K562 (cell line): ENCODE measurements around the gene ARL8A.

Experiments used
- ARID3B ChIP-seq: fragments of 250-450 bp; sonication (Bioruptor Pico); IDR thresholded peaks from 2 replicates; pipeline ENCODE4 v1.4.0; 2020; ENCODE audit warnings: borderline replicate concordance
- NFXL1 ChIP-seq: fragments of 450-650 bp; formaldehyde crosslinking; IDR thresholded peaks from 2 replicates; pipeline ENCODE4 v1.4.0; 2021; ENCODE audit warnings: mild to moderate bottlenecking
- POLR2AphosphoS5 ChIP-seq: IDR thresholded peaks from 2 replicates; pipeline ENCODE4 v1.6.1; 2011; ENCODE audit warnings: mild to moderate bottlenecking, low read depth, low read length, moderate library complexity; ENCODE audit not compliant: control insufficient read depth, insufficient read depth
- RFX1 ChIP-seq: fragments of 450-650 bp; IDR thresholded peaks from 2 replicates; pipeline ENCODE4 v1.6.1; 2016; ENCODE audit warnings: mild to moderate bottlenecking, moderate library complexity
- XRCC5 ChIP-seq: fragments of 200-400 bp; formaldehyde crosslinking; IDR thresholded peaks from 2 replicates; pipeline ENCODE4 v1.6.1; 2017; ENCODE audit warnings: low read depth, mild to moderate bottlenecking, low read length

DNA sequence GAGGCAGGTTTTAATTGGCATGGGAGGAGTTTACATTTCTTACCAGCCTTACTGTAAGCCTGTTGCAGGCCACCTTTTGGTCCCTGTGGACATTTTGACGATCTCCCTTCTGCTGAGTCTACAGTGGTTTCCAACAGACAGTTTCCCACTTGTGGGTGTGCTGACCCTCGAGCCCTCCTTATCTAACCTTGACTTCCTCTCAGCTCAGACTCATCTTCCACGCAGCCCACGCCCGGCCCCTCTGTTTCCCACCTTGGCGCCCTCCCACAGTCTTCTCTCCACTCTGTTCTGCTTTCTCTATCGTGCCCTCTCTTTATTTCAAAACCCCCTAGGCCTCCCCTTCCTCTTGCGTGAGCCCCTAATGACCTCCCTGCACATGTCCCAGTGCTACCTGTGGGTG is 6.1 kb upstream of the ARL8A start:
- TF ChIP-seq POLR2AphosphoS5 (no peak), XRCC5 (no peak), NFXL1 (no peak), RFX1 (no peak), ARID3B (CRISPR knock-in tag) (no peak)
